ENCODE results near the gene KCTD20. TPM values are rescaled to one million over a fixed set of nuclear protein-coding genes. Genes with fewer than 3 reads are reported as not detected.

KCTD20 gene
- total and polyA plus RNA-seq, 4 donors: 9.5 to 48.5 (median 32.2) TPM

- Histone ChIP-seq H3K27me3 (ENCODE audit: control insufficient read depth in 4 of 4, insufficient read depth in 4 of 4, low read length in 3 of 4) (no peaks in the 10 kb centered on the region), H3K9ac (ENCODE audit: low read depth in 1 of 2, low read length in 2 of 2) (no peak overlapping the region), H3K4me1 (ENCODE audit: control insufficient read depth in 4 of 4, insufficient read depth in 4 of 4, low read length in 3 of 4) (peaks cover 0 to 2% (median under 1%) of the 10 kb centered on the region in 4 donors), H3K4me3 (ENCODE audit: low read depth in 1 of 3, low read length in 3 of 3) (no peak overlapping the region), H3K9me3 (ENCODE audit: control insufficient read depth in 4 of 4, low read length in 3 of 4) (no peaks in the 10 kb centered on the region), H3K36me3 (ENCODE audit: control insufficient read depth in 4 of 4, insufficient read depth in 3 of 4, low read depth in 1 of 4, low read length in 3 of 4) (no peaks in the 10 kb centered on the region), H3K27ac (ENCODE audit: low read depth in 1 of 2, low read length in 2 of 2) (no peak overlapping the region)
- TF ChIP-seq NR2F2 (IDR thresholded peaks at IDR 0.05) (no peak), RAD21 (IDR thresholded peaks at IDR 0.05) (peak in 1 of 2 donors; percentile 58), JUND (IDR thresholded peaks at IDR 0.05) (no peak)
- DNase-seq (ENCODE audit: low spot score): no peak
- WGBS: 98% methylated on average over 4 of the region's 4 CpGs
Observed at GRCh38 chr6:36428911-36429310, 13.9 kb upstream of the KCTD20 start.

GRCh38 chr6:36430351-36430750, 12.4 kb upstream of the KCTD20 start:
- Histone ChIP-seq H3K4me1 (ENCODE audit: control insufficient read depth in 4 of 4, insufficient read depth in 4 of 4, low read length in 3 of 4) (peaks cover 0 to 2% (median 0%) of the 10 kb centered on the region in 4 donors), H3K27me3 (ENCODE audit: control insufficient read depth in 4 of 4, insufficient read depth in 4 of 4, low read length in 3 of 4) (no peaks in the 10 kb centered on the region), H3K36me3 (ENCODE audit: control insufficient read depth in 4 of 4, insufficient read depth in 3 of 4, low read depth in 1 of 4, low read length in 3 of 4) (no peaks in the 10 kb centered on the region), H3K27ac (ENCODE audit: low read depth in 1 of 2, low read length in 2 of 2) (no peak overlapping the region), H3K9ac (ENCODE audit: low read depth in 1 of 2, low read length in 2 of 2) (no peak overlapping the region), H3K9me3 (ENCODE audit: control insufficient read depth in 4 of 4, low read length in 3 of 4) (no peaks in the 10 kb centered on the region), H3K4me3 (ENCODE audit: low read depth in 1 of 3, low read length in 3 of 3) (no peak overlapping the region)
- TF ChIP-seq ZBTB33 (IDR thresholded peaks at IDR 0.05): no peak
- no peak for TF ChIP-seq NR2F2 (IDR thresholded peaks at IDR 0.05)
- DNase-seq (ENCODE audit: low spot score): no peak
- WGBS: 86% methylated on average over 2 of the region's 2 CpGs

- DNase-seq (ENCODE audit: low spot score): no peak
- Histone ChIP-seq H3K9ac (ENCODE audit: low read depth in 1 of 2, low read length in 2 of 2) (no peak overlapping the region), H3K27me3 (ENCODE audit: control insufficient read depth in 4 of 4, insufficient read depth in 4 of 4, low read length in 3 of 4) (no peaks in the 10 kb centered on the region), H3K36me3 (ENCODE audit: control insufficient read depth in 4 of 4, insufficient read depth in 3 of 4, low read depth in 1 of 4, low read length in 3 of 4) (no peaks in the 10 kb centered on the region), H3K4me3 (ENCODE audit: low read depth in 1 of 3, low read length in 3 of 3) (no peak overlapping the region), H3K9me3 (ENCODE audit: control insufficient read depth in 4 of 4, low read length in 3 of 4) (no peaks in the 10 kb centered on the region), H3K27ac (ENCODE audit: low read depth in 1 of 2, low read length in 2 of 2) (no peak overlapping the region), H3K4me1 (ENCODE audit: control insufficient read depth in 4 of 4, insufficient read depth in 4 of 4, low read length in 3 of 4) (peaks cover 0 to 2% (median 0%) of the 10 kb centered on the region in 4 donors)
- no peak for TF ChIP-seq TAF1 (conservative IDR thresholded peaks at IDR 0.05)
- WGBS: 93% methylated on average over 4 of the region's 4 CpGs
Observed at GRCh38 chr6:36431197-36431596, 11.6 kb upstream of the KCTD20 start.

DNA sequence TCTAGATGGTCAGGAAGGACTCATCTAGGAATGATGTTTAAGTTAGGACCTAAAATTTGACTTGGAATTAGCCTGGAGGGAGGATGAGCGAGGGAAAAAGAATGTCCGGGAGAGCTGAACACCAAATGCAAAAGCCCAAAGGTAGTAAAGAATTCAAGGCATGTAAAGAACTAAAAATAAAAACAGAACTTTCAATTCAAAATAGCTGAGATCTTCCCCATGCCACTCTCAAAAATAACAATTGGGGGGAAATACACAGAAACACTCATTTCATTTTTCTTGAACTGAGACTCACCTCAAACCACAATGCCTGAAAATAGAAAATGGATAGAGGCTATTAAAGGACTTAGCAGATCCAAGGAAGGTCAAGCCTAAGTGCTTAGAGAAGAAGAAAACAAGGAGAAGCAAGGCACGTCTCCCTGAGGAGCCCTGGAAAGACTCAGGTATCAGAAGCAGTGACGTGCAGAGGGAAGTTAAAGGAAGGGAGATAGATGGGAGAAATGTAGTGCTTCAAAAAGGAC, 10.6 kb upstream of the KCTD20 start:
- H3K9me3 ChIP-seq (ENCODE audit: control insufficient read depth in 4 of 4, low read length in 3 of 4): no peaks in the 10 kb centered on the region
- H3K27ac ChIP-seq (ENCODE audit: low read depth in 1 of 2, low read length in 2 of 2): no peak overlapping the region
- H3K9ac ChIP-seq (ENCODE audit: low read depth in 1 of 2, low read length in 2 of 2): no peak overlapping the region
- H3K4me3 ChIP-seq (ENCODE audit: low read depth in 1 of 3, low read length in 3 of 3): no peak overlapping the region
- H3K4me1 ChIP-seq (ENCODE audit: control insufficient read depth in 4 of 4, insufficient read depth in 4 of 4, low read length in 3 of 4): peaks cover 0 to 2% (median 0%) of the 10 kb centered on the region in 4 donors
- 94% methylated on average over 4 of the region's 4 CpGs for WGBS
- no peaks in the 10 kb centered on the region for H3K36me3 ChIP-seq (ENCODE audit: control insufficient read depth in 4 of 4, insufficient read depth in 3 of 4, low read depth in 1 of 4, low read length in 3 of 4)
- DNase-seq (ENCODE audit: low spot score): no peak
- H3K27me3 ChIP-seq (ENCODE audit: control insufficient read depth in 4 of 4, insufficient read depth in 4 of 4, low read length in 3 of 4): no peaks in the 10 kb centered on the region
- TF ChIP-seq JUND (IDR thresholded peaks at IDR 0.05) (no peak), TAF1 (conservative IDR thresholded peaks at IDR 0.05) (no peak), YY1 (IDR thresholded peaks at IDR 0.05) (no peak), FOXA2 (IDR thresholded peaks at IDR 0.05) (no peak), HNF4G (IDR thresholded peaks at IDR 0.05) (no peak), NR2F2 (IDR thresholded peaks at IDR 0.05) (no peak), RAD21 (IDR thresholded peaks at IDR 0.05) (no peak), RXRA (IDR thresholded peaks at IDR 0.05) (no peak), FOXA1 (IDR thresholded peaks at IDR 0.05) (no peak), EGR1 (IDR thresholded peaks at IDR 0.05; ENCODE audit: low read depth in 2 of 2) (no peak), SP1 (IDR thresholded peaks at IDR 0.05) (no peak), CTCF (IDR thresholded peaks at IDR 0.05; ENCODE audit: low read depth, low read length, missing input control) (no peak), HNF4A (conservative IDR thresholded peaks at IDR 0.05) (no peak)
- TF ChIP-seq, protein P1, sequence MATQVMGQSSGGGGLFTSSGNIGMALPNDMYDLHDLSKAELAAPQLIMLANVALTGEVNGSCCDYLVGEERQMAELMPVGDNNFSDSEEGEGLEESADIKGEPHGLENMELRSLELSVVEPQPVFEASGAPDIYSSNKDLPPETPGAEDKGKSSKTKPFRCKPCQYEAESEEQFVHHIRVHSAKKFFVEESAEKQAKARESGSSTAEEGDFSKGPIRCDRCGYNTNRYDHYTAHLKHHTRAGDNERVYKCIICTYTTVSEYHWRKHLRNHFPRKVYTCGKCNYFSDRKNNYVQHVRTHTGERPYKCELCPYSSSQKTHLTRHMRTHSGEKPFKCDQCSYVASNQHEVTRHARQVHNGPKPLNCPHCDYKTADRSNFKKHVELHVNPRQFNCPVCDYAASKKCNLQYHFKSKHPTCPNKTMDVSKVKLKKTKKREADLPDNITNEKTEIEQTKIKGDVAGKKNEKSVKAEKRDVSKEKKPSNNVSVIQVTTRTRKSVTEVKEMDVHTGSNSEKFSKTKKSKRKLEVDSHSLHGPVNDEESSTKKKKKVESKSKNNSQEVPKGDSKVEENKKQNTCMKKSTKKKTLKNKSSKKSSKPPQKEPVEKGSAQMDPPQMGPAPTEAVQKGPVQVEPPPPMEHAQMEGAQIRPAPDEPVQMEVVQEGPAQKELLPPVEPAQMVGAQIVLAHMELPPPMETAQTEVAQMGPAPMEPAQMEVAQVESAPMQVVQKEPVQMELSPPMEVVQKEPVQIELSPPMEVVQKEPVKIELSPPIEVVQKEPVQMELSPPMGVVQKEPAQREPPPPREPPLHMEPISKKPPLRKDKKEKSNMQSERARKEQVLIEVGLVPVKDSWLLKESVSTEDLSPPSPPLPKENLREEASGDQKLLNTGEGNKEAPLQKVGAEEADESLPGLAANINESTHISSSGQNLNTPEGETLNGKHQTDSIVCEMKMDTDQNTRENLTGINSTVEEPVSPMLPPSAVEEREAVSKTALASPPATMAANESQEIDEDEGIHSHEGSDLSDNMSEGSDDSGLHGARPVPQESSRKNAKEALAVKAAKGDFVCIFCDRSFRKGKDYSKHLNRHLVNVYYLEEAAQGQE (IDR thresholded peaks at IDR 0.05): no peak
- TF ChIP-seq, protein P2, sequence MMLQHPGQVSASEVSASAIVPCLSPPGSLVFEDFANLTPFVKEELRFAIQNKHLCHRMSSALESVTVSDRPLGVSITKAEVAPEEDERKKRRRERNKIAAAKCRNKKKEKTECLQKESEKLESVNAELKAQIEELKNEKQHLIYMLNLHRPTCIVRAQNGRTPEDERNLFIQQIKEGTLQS (IDR thresholded peaks at IDR 0.05): no peak

Measured in liver (tissue), 9 donors.